ENCODE results near the gene FOXS1. TPM values are rescaled to one million over a fixed set of nuclear protein-coding genes. Genes with fewer than 3 reads are reported as not detected.
"Not testable (repeated sequence)": the region's sequence is repeated elsewhere in the genome, so short reads cannot be mapped to it uniquely, and the experiment has no call there.

FOXS1 gene
- total RNA-seq, 1 donor from 2014 or later: not detected

- Mint-ChIP-seq H3K36me3 (ENCODE audit: insufficient read depth) (no peaks in the 10 kb centered on the region), H3K27me3 (no peaks in the 10 kb centered on the region), H3K4me1 (ENCODE audit: low read depth) (peaks cover 3% of the 10 kb centered on the region), H3K4me3 (ENCODE audit: low read depth) (no peak overlapping the region), H3K27ac (no peak overlapping the region), H3K9me3 (ENCODE audit: low read depth) (no peaks in the 10 kb centered on the region)
- DNase-seq (ENCODE audit: low spot score, unreplicated experiment): no peak
- TF ChIP-seq, protein P1, sequence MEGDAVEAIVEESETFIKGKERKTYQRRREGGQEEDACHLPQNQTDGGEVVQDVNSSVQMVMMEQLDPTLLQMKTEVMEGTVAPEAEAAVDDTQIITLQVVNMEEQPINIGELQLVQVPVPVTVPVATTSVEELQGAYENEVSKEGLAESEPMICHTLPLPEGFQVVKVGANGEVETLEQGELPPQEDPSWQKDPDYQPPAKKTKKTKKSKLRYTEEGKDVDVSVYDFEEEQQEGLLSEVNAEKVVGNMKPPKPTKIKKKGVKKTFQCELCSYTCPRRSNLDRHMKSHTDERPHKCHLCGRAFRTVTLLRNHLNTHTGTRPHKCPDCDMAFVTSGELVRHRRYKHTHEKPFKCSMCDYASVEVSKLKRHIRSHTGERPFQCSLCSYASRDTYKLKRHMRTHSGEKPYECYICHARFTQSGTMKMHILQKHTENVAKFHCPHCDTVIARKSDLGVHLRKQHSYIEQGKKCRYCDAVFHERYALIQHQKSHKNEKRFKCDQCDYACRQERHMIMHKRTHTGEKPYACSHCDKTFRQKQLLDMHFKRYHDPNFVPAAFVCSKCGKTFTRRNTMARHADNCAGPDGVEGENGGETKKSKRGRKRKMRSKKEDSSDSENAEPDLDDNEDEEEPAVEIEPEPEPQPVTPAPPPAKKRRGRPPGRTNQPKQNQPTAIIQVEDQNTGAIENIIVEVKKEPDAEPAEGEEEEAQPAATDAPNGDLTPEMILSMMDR (IDR thresholded peaks at IDR 0.05; ENCODE audit: unreplicated experiment): no peak
Measured at GRCh38 chr20:31829731-31830130, 15.7 kb downstream of the FOXS1 start.

DNA sequence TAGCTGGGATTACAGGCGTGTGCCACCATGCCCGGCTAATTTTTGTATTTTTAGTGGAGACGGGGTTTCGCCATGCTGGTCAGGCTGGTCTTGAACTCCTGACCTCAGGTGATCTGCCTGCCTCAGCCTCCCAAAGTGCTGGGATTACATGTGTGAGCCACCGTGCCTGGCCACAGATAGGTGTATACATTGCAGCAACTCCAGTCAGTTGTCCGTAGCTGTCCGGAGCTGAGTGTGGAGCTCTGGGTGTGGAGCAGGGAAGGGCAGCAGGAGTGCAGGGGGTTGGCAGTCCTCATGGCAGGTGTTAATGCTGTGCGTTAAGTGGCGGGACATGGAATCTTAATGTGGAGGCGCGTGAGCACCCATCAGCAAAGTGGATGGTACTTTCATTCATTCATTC, 17.4 kb downstream of the FOXS1 start:
- not testable (repeated sequence) for H3K4me1 Mint-ChIP-seq (ENCODE audit: low read depth); DNase-seq (ENCODE audit: low spot score, unreplicated experiment); H3K27me3 Mint-ChIP-seq

DNA sequence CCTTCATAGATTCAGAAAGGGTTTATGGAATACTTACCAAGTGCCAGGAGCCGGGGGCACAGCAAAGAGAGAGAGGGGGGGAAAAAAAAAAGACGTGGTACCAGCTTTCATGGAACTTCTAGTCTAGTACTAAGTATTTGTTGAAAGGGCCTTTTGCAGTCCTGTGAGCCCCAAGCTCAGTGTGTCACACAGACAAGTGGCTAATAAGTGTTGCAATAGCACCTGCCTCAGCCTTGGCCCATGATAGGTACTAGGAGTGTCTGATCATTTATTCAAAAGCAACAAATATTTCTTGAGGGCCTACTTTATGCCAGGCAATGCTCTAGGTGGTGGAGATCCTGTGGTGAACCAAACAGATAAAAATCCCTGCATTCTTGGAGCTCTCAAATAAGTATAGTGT, 18.3 kb downstream of the FOXS1 start:
- no peak for DNase-seq (ENCODE audit: low spot score, unreplicated experiment)
- TF ChIP-seq, protein P1 (IDR thresholded peaks at IDR 0.05; ENCODE audit: unreplicated experiment): no peak
- H3K9me3 Mint-ChIP-seq (ENCODE audit: low read depth): no peaks in the 10 kb centered on the region
- H3K4me1 Mint-ChIP-seq (ENCODE audit: low read depth): no peaks in the 10 kb centered on the region
- H3K27me3 Mint-ChIP-seq: peaks cover 6% of the 10 kb centered on the region
- no peaks in the 10 kb centered on the region for H3K36me3 Mint-ChIP-seq (ENCODE audit: insufficient read depth)
- no peak overlapping the region for H3K27ac Mint-ChIP-seq
- H3K4me3 Mint-ChIP-seq (ENCODE audit: low read depth): no peak overlapping the region

More for the DNA sequence above, 17.4 kb downstream of the FOXS1 start:
- not testable (repeated sequence) for H3K9me3 Mint-ChIP-seq (ENCODE audit: low read depth); H3K27ac Mint-ChIP-seq; H3K36me3 Mint-ChIP-seq (ENCODE audit: insufficient read depth); H3K4me3 Mint-ChIP-seq (ENCODE audit: low read depth)

GRCh38 chr20:31826074-31826473, 19.3 kb downstream of the FOXS1 start:
- Mint-ChIP-seq H3K4me3 (ENCODE audit: low read depth) (no peak overlapping the region), H3K9me3 (ENCODE audit: low read depth) (no peaks in the 10 kb centered on the region), H3K27ac (no peak overlapping the region), H3K4me1 (ENCODE audit: low read depth) (no peaks in the 10 kb centered on the region), H3K36me3 (ENCODE audit: insufficient read depth) (no peaks in the 10 kb centered on the region), H3K27me3 (peaks cover 10% of the 10 kb centered on the region)
- no peak for DNase-seq (ENCODE audit: low spot score, unreplicated experiment)
- TF ChIP-seq, protein P1 (IDR thresholded peaks at IDR 0.05; ENCODE audit: unreplicated experiment): no peak

GRCh38 chr20:31824554-31825313, 20.7 kb downstream of the FOXS1 start:
- H3K27me3 Mint-ChIP-seq: peaks cover 12% of the 10 kb centered on the region
- no peaks in the 10 kb centered on the region for H3K4me1 Mint-ChIP-seq (ENCODE audit: low read depth)
- no peak overlapping the region for H3K27ac Mint-ChIP-seq
- TF ChIP-seq, protein P1 (IDR thresholded peaks at IDR 0.05; ENCODE audit: unreplicated experiment): no peak
- no peak for DNase-seq (ENCODE audit: low spot score, unreplicated experiment)
- no peak overlapping the region for H3K4me3 Mint-ChIP-seq (ENCODE audit: low read depth)
- H3K36me3 Mint-ChIP-seq (ENCODE audit: insufficient read depth): no peaks in the 10 kb centered on the region
- H3K9me3 Mint-ChIP-seq (ENCODE audit: low read depth): no peaks in the 10 kb centered on the region

DNA sequence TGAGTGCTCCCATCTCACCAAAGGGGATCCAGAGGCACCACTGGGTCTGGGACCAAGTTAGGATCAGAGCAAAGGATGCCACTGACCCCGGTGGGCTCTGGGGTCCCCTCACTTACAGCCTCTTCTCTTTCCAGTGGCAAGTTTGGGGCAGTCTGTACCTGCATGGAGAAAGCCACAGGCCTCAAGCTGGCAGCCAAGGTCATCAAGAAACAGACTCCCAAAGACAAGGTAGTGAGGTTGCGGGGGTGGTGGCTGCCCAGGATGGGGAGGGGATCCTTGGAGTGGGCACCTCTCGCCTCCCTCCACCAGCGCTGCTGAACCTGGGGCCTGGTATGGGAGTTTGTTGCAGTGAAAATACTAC, 21.3 kb downstream of the FOXS1 start:
- H3K4me3 Mint-ChIP-seq (ENCODE audit: low read depth): no peak overlapping the region
- H3K4me1 Mint-ChIP-seq (ENCODE audit: low read depth): no peaks in the 10 kb centered on the region
- H3K27me3 Mint-ChIP-seq: peaks cover 12% of the 10 kb centered on the region
- H3K9me3 Mint-ChIP-seq (ENCODE audit: low read depth): no peaks in the 10 kb centered on the region
- DNase-seq (ENCODE audit: low spot score, unreplicated experiment): no peak
- H3K36me3 Mint-ChIP-seq (ENCODE audit: insufficient read depth): no peaks in the 10 kb centered on the region
- no peak overlapping the region for H3K27ac Mint-ChIP-seq
- TF ChIP-seq, protein P1 (IDR thresholded peaks at IDR 0.05; ENCODE audit: unreplicated experiment): no peak

All from progenitor cell of endocrine pancreas (in vitro differentiated cells).